Measurements from ENCODE around the gene HS1BP3. TPM values are rescaled to one million over a fixed set of nuclear protein-coding genes. Genes with fewer than 3 reads are reported as not detected.

Gene HS1BP3
- total and polyA plus RNA-seq, 2 of the 4 experiments (the other 2 are of a cell fraction): 9.0 to 14.8 TPM

GRCh38 chr2:20617892-20618467 is 32.9 kb downstream of the HS1BP3 start (continued):
- TF ChIP-seq ELK1 (IDR thresholded peaks at IDR 0.05; ENCODE audit: borderline replicate concordance, low read depth, low read length): no peak

- dilution Hi-C loops (cut with HindIII; ENCODE audit: low sequenced_read_pairs, unreplicated experiment) (no loop called here), in situ Hi-C loops (cut with MboI; ENCODE audit: low sequenced_read_pairs) (no loop called here), intact Hi-C loops (cut with micrococcal nuclease) (no loop called here)
- Histone ChIP-seq H2BK5ac (ENCODE audit: low read depth, low read length, poor library complexity, severe bottlenecking) (peak overlapping the region; percentile 92), H3K27me3 (ENCODE audit: control insufficient read depth, insufficient read depth, low read length) (no peaks in the 10 kb centered on the region), H4K20me1 (ENCODE audit: insufficient read depth, low read length) (no peaks in the 10 kb centered on the region), H2BK120ac (ENCODE audit: low read depth, low read length) (peak overlapping the region; percentile 95), H3K4me3 (ENCODE audit: insufficient read depth, low read depth, low read length) (no peak overlapping the region), H3K23ac (ENCODE audit: low read depth, low read length) (peak overlapping the region; percentile 74; the same call in 1 of the 2 replicates), H3K18ac (ENCODE audit: low read depth, low read length) (peak overlapping the region; percentile 76), H2AK5ac (ENCODE audit: low read depth, low read length) (peak overlapping the region; percentile 93), H3K9me1 (ENCODE audit: insufficient read depth, low read length) (peaks cover 23% of the 10 kb centered on the region), H4K8ac (ENCODE audit: low read depth in 2 of 2, low read length in 2 of 2) (peak overlapping the region; percentile 32 to 83; a peak in 3 of 4 replicates), H3K79me1 (ENCODE audit: low read depth in 1 of 2, low read length in 2 of 2) (peaks cover 0 to 18% of the 10 kb centered on the region in 2 experiments; a peak in 1 of 4 replicates), H3K4me1 (ENCODE audit: control insufficient read depth, insufficient read depth, low read length) (peaks cover 25% of the 10 kb centered on the region), H3K36me3 (ENCODE audit: control insufficient read depth, insufficient read depth, low read length) (peaks cover 16% of the 10 kb centered on the region), H3K9me3 (ENCODE audit: control insufficient read depth, insufficient read depth, low read length) (no peaks in the 10 kb centered on the region), H4K91ac (ENCODE audit: insufficient read depth, low read depth, low read length) (peak overlapping the region; percentile 73), H4K5ac (ENCODE audit: low read depth, low read length) (peak overlapping the region; percentile 40), H3K27ac (ENCODE audit: insufficient read depth, low read length) (peak overlapping the region; percentile 90; the same call in 1 of the 2 replicates), H2BK15ac (ENCODE audit: low read depth, low read length) (peak overlapping the region; percentile 49; the same call in 2 of the 3 replicates), H3K56ac (ENCODE audit: extremely low read depth, insufficient read depth, low read length) (no peak overlapping the region), H2AK9ac (replicated peaks; ENCODE audit: low read depth, low read length, poor library complexity) (peak overlapping the region; percentile 74), H2AFZ (replicated peaks; ENCODE audit: low read length, poor library complexity) (peak overlapping the region; percentile 40), H2BK20ac (ENCODE audit: low read depth, low read length) (no peak overlapping the region; the same call in 1 of the 2 replicates), H3K9ac (ENCODE audit: low read depth, low read length) (no peak overlapping the region), H3K14ac (replicated peaks; ENCODE audit: low read depth, low read length) (peak overlapping the region; percentile 93; the same call in 1 of the 2 replicates), H3K4me2 (ENCODE audit: low read depth, low read length) (no peak overlapping the region), H3K4ac (ENCODE audit: low read depth, low read length) (peak overlapping the region; percentile 97)
- TF ChIP-seq NFE2L2 (IDR thresholded peaks at IDR 0.05; ENCODE audit: low read depth, low read length) (no peak), MXI1 (IDR thresholded peaks at IDR 0.05; ENCODE audit: borderline replicate concordance, low read depth, low read length) (no peak), CHD1 (IDR thresholded peaks at IDR 0.05; ENCODE audit: low read depth, low read length) (no peak), RAD21 (IDR thresholded peaks at IDR 0.05; ENCODE audit: low read length) (no peak), USF2 (IDR thresholded peaks at IDR 0.05; ENCODE audit: low read depth, low read length) (no peak), BHLHE40 (IDR thresholded peaks at IDR 0.05; ENCODE audit: low read depth, low read length) (no peak), RCOR1 (IDR thresholded peaks at IDR 0.05; ENCODE audit: insufficient replicate concordance, low read length) (no peak), POLR2A (IDR thresholded peaks at IDR 0.05; ENCODE audit: low read depth, low read length) (no peak), SMC3 (IDR thresholded peaks at IDR 0.05; ENCODE audit: low read depth, low read length) (no peak)
- DNase-seq (no peak), ATAC-seq (ENCODE audit: low read depth) (no peak)
- BruUV-seq (replicated peaks): no TSS peak
- WGBS, 2 experiments (ENCODE audit: extremely low coverage in 2 of 2, insufficient read length in 1 of 2): 80% methylated on average over 1 of the region's 10 CpGs; no CpG with 5 or more reads in 1 of the 2 experiments
- CTCF ChIA-PET: interaction anchor here (0.6 to 1.6 kb wide), 10 partner anchors 13 to 180 kb away, joined by 3 to 16 read pairs (median 4); partner anchors contain the start of gene RHOB
- POLR2A ChIA-PET (ENCODE audit: unreplicated experiment): interaction anchor here (2.1 kb wide), 1 partner anchor 170 kb away, joined by 14 read pairs; the partner anchor contains the start of gene RHOB
Observed at GRCh38 chr2:20617081-20617575, 33.8 kb downstream of the HS1BP3 start.
